Esophagus muscularis mucosa (tissue), 4 donors: ENCODE data around the gene TCEAL9. TPM values are rescaled to one million over a fixed set of nuclear protein-coding genes. Genes with fewer than 3 reads are reported as not detected.
A peak's percentile ranks its signal among the peaks of the same experiment; 100 is the strongest.
"Not testable (repeated sequence)": the region's sequence is repeated elsewhere in the genome, so short reads cannot be mapped to it uniquely, and the experiment has no call there.

Experiments
- DNase-seq: peaks from one replicate; pipeline ENCODE4 v3.0.0-alpha.2; 2017; ENCODE audit errors: extremely low spot score
- H3K27ac ChIP-seq, 4 donors: fragments of 200-600 bp; sonication (generic); replicated peaks in 1 of 4; 1 replicate in 3 of 4; 2 replicates in 1 of 4; pipeline ENCODE4 v1.5.1; 2016 to 2019; ENCODE audit warnings: mild to moderate bottlenecking in 1 of 4
- H3K27me3 ChIP-seq, 4 donors: fragments of 200-600 bp; sonication (generic); one replicate each; pipeline versions ENCODE4 v1.5.1 to v1.6.0; 2016 to 2019
- H3K36me3 ChIP-seq, 4 donors: fragments of 200-600 bp; sonication (generic); one replicate each; pipeline ENCODE4 v1.5.1; 2016 to 2019
- H3K4me1 ChIP-seq, 4 donors: fragments of 200-600 bp; sonication (generic); one replicate each; pipeline ENCODE4 v1.5.1; 2016 to 2019
- H3K4me3 ChIP-seq, 4 donors: fragments of 200-600 bp; sonication (generic); 1 replicate in 2 of 4; 2 replicates in 2 of 4; pipeline ENCODE4 v1.5.1; 2016 to 2019; ENCODE audit warnings: mild to moderate bottlenecking in 4 of 4, moderate library complexity in 1 of 4
- H3K9me3 ChIP-seq, 4 donors: fragments of 200-600 bp; sonication (generic); 1 replicate in 3 of 4; 2 replicates in 1 of 4; pipeline ENCODE4 v1.5.1; 2016 to 2019
- CTCF ChIP-seq, 3 experiments: fragments of 200-600 bp in 2 of 3; fragments of 450-650 bp in 1 of 3; sonication (generic) in 2 of 3; IDR thresholded peaks; one replicate each; pipeline ENCODE4 v1.5.1; 2017 to 2019; ENCODE audit warnings: antibody characterized with exemption in 3 of 3, mild to moderate bottlenecking in 2 of 3, moderate library complexity in 1 of 3
- EP300 ChIP-seq: sonication (generic); formaldehyde crosslinking; IDR thresholded peaks from one replicate; pipeline ENCODE4 v1.6.1; 2017; ENCODE audit warnings: antibody characterized with exemption
- POLR2A ChIP-seq: fragments of 450-650 bp; IDR thresholded peaks from one replicate; pipeline ENCODE4 v1.6.1; 2017; ENCODE audit warnings: antibody characterized with exemption, moderate library complexity, mild to moderate bottlenecking, low read depth
- POLR2AphosphoS5 ChIP-seq, 2 donors: sonication (generic); formaldehyde crosslinking; IDR thresholded peaks; one replicate each; pipeline ENCODE4 v1.6.1; 2017; ENCODE audit warnings: antibody characterized with exemption in 2 of 2
- WGBS: methylation state at CpG from one replicate; pipeline ENCODE4 v1.1.5; 2018; 5-methylcytosine and 5-hydroxymethylcytosine counted together
- intact Hi-C: fragments of 100-400 bp; cut with DNase I; formaldehyde crosslinking; loops from one replicate; pipeline ENCODE4 v1.15.1; 2023
- total RNA-seq, 4 donors: library from RNA; depleted of rRNA; stranded (reverse); fragments of >200 nt; gene quantifications; one replicate each; pipeline versions ENCODE4 v1.1.0 to v1.2.1, GENCODE V29; 2016

Gene TCEAL9
- total RNA-seq, 4 donors from 2014 or later, result 47.3 to 69.3 (median 52.9) TPM

DNA sequence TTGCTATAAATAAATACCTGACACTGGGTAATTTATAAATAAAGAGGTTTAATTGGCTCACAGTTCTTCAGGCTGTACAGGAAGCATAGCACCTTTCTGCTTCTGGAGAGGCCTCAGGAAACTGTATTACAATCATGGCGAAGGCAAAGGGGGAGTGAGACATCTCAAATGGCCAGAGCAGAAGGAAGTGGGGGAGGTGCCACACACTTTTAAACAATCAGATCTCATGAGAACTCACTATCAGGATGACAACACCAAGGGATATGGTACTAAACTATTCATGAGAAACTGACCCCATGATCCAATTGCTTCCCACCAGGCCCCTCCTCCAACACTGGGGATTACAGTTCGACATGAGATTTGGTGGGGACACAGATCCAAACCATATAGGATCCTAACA, 11.7 kb upstream of the TCEAL9 start:
- WGBS, result 66% methylated on average over 2 of the region's 2 CpGs
- intact Hi-C loops, result no loop called here

DNA sequence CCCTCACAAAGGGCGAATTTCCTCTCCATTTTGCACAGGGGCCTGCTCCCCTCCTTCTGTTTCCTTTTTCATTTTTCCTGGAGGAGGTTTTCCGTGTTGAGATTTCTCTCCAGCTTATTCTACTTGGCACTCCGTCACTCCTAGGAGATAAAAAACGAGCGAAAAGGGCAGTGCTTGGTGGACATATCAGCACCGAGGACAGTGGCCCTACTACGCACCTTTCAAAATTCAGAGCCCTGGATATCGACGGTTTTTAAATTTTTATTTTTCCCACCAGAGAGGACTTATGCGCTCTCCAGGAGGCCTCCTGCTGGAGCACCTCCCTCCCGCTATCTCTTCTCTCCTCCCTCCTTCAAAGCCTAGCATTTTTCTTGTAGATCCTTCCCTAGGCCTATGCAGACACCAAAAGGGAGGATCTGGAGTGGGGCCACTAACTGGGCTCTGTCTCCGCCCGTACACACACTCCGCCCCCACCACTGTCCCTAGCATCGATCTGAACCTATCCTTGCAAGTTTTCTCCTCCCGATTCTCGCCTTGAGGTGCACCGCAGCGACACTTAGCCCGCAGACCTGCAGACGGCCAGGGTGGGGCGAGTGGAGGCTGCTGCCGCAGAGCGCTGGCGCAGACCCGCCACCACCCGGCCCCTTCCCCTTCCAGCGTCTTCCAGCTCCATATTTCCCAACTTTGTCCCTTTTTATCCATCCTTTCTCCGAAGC, 8.5 kb upstream of the TCEAL9 start:
- Histone ChIP-seq H3K4me3 (no peak overlapping the region), H3K27me3 (peaks cover 0 to 14% (median 4%) of the 10 kb centered on the region in 4 donors), H3K9me3 (no peaks in the 10 kb centered on the region), H3K36me3 (no peaks in the 10 kb centered on the region), H3K27ac (no peak overlapping the region), H3K4me1 (no peaks in the 10 kb centered on the region)
- no peak for TF ChIP-seq POLR2A
- no peak for TF ChIP-seq EP300
- TF ChIP-seq POLR2AphosphoS5 (IDR thresholded peaks at IDR 0.05), result no peak
- no peak for TF ChIP-seq CTCF (IDR thresholded peaks at IDR 0.05)
- no peak for DNase-seq
- intact Hi-C loops, result no loop called here
- WGBS, result 53% methylated on average over 29 of the region's 29 CpGs

More for the DNA sequence above, 11.7 kb upstream of the TCEAL9 start:
- Histone ChIP-seq H3K36me3 (no peaks in the 10 kb centered on the region), H3K27me3 (peaks cover 0 to 14% (median 4%) of the 10 kb centered on the region in 4 donors), H3K4me1 (no peaks in the 10 kb centered on the region), H3K4me3 (no peak overlapping the region), H3K27ac (no peak overlapping the region), H3K9me3 (no peaks in the 10 kb centered on the region)
- no peak for DNase-seq
- TF ChIP-seq POLR2A, result no peak
- no peak for TF ChIP-seq POLR2AphosphoS5 (IDR thresholded peaks at IDR 0.05)
- TF ChIP-seq CTCF (IDR thresholded peaks at IDR 0.05), result no peak
- TF ChIP-seq EP300, result no peak

DNA sequence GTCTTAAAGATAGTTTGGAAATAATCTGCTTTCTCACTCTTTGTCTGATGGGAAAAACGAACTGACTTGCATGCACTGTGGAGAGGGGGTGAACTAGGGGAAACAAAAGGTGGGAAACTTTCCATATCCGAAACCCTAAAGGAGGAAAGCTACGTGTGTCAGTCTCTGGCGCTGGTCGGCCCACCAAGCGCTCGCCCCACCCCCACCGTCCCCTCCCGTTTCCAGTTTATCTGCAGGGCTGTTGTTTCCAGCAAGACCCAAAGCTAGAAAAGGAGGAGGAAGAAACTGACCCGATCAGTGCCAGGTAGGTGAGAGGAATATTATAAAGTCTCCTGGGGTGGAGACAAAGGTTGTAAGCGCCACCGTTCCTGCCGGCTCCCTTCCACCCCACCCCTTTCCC, 552 bp downstream of the TCEAL9 start:
- TF ChIP-seq POLR2A (no peak), EP300 (no peak), CTCF (IDR thresholded peaks at IDR 0.05) (no peak), POLR2AphosphoS5 (IDR thresholded peaks at IDR 0.05) (no peak)
- Histone ChIP-seq H3K27ac (peak overlapping the region; percentile 86 to 89 (median 88)), H3K36me3 (no peaks in the 10 kb centered on the region), H3K27me3 (no peaks in the 10 kb centered on the region), H3K4me1 (peaks cover 0 to 12% (median 4%) of the 10 kb centered on the region in 4 donors), H3K9me3 (no peaks in the 10 kb centered on the region), H3K4me3 (peak overlapping the region; percentile 64 to 76 (median 70))
- WGBS, result 23% methylated on average over 11 of the region's 13 CpGs
- DNase-seq, result no peak
- intact Hi-C loops, result loop anchor here (2.0 kb wide), 1 partner anchor 20 kb away; the partner anchor contains the start of gene BEX3

GRCh38 chrX:103357871-103358270, 1.6 kb downstream of the TCEAL9 start:
- peak overlapping the region in 3 of 4 donors; percentile 87 to 89 (median 89) for H3K27ac ChIP-seq
- intact Hi-C loops, result loop anchor here (2.0 kb wide), 1 partner anchor 19 kb away; the partner anchor contains the start of gene BEX3

DNA sequence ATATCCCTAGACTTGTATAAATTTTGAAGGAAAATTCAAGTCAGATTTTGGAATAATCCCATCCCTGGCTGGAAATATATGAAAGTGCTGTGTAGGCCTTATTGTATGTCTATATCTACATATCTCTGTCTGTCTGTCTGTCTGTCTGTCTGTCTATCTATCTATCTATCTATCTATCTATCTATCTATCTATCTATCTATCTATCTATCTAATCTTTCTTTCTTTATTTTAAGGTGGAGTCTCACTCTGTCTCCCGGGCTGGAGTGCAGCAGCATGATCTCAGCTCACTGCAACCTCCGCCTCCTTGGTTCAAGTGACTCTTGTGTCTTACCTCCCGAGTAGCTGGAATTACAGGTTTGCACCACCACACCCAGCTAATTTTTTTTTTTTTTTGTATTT, 3.3 kb downstream of the TCEAL9 start:
- peaks cover 0 to 12% (median 4%) of the 10 kb centered on the region in 4 donors for H3K4me1 ChIP-seq
- H3K9me3 ChIP-seq, H3K27ac ChIP-seq, H3K4me3 ChIP-seq, H3K36me3 ChIP-seq, DNase-seq, H3K27me3 ChIP-seq, intact Hi-C loops: not testable (repeated sequence)
- 89% methylated on average over 3 of the region's 3 CpGs for WGBS

More at GRCh38 chrX:103357871-103358270, 1.6 kb downstream of the TCEAL9 start:
- no peaks in the 10 kb centered on the region for H3K27me3 ChIP-seq
- peak overlapping the region in 1 of 4 donors; percentile 64 for H3K4me3 ChIP-seq
- no peaks in the 10 kb centered on the region for H3K36me3 ChIP-seq
- TF ChIP-seq POLR2AphosphoS5 (IDR thresholded peaks at IDR 0.05) (no peak), EP300 (no peak), CTCF (IDR thresholded peaks at IDR 0.05) (no peak), POLR2A (no peak)
- no peak for DNase-seq
- H3K4me1 ChIP-seq, result peaks cover 0 to 12% (median 4%) of the 10 kb centered on the region in 4 donors
- 91% methylated on average over 2 of the region's 2 CpGs for WGBS
- no peaks in the 10 kb centered on the region for H3K9me3 ChIP-seq
